Cardiac muscle cell (in vitro differentiated cells and primary cell): ENCODE results near the gene E2F8. TPM values are rescaled to one million over a fixed set of nuclear protein-coding genes. Genes with fewer than 3 reads are reported as not detected.

Source experiments
- DNase-seq, 2 donors: peaks; one replicate each; pipeline versions ENCODE4 v3.0.0 to v3.0.0-alpha.2; 2010 to 2017; ENCODE audit warnings: low read depth in 1 of 2, low spot score in 1 of 2
- H3K27ac ChIP-seq: fragments of 200-600 bp; sonication (generic); 2 replicates; pipeline ENCODE4 v1.5.1; 2016
- H3K27me3 ChIP-seq: fragments of 200-600 bp; sonication (generic); 2 replicates; pipeline ENCODE4 v1.6.0; 2016; ENCODE audit warnings: control low read depth
- H3K36me3 ChIP-seq: fragments of 200-600 bp; sonication (generic); 2 replicates; pipeline ENCODE4 v1.5.1; 2016; ENCODE audit warnings: control low read depth
- H3K4me1 ChIP-seq: fragments of 200-600 bp; sonication (generic); 2 replicates; pipeline ENCODE4 v1.8.1; 2017; ENCODE audit warnings: low read depth, mild to moderate bottlenecking, mixed run types
- H3K4me3 ChIP-seq: fragments of 200-600 bp; sonication (generic); 2 replicates; pipeline ENCODE4 v1.5.1; 2016; ENCODE audit warnings: mild to moderate bottlenecking
- H3K9me3 ChIP-seq: fragments of 200-600 bp; sonication (generic); 2 replicates; pipeline ENCODE4 v1.5.1; 2017; ENCODE audit warnings: low read depth, mild to moderate bottlenecking, control low read depth
- CTCF ChIP-seq: IDR thresholded peaks from 2 replicates; pipeline ENCODE4 v1.5.1; 2012; ENCODE audit warnings: low read depth, mild to moderate bottlenecking, low read length
- polyA plus RNA-seq: library from polyadenylated mRNA; unstranded; fragments of >200 nt; fragmentation: Nextera tagmentation; extraction: Ambion mirVana; gene quantifications from 2 replicates; pipeline ENCODE4 v1.2.1, GENCODE V29; 2016
- total RNA-seq: library from RNA; depleted of rRNA; stranded (reverse); fragments of >200 nt; gene quantifications from 2 replicates; pipeline ENCODE4 v1.2.3, GENCODE V29; 2016

E2F8 gene
- total and polyA plus RNA-seq, 2 experiments from 2014 or later: 5.8 to 11.2 TPM

DNA sequence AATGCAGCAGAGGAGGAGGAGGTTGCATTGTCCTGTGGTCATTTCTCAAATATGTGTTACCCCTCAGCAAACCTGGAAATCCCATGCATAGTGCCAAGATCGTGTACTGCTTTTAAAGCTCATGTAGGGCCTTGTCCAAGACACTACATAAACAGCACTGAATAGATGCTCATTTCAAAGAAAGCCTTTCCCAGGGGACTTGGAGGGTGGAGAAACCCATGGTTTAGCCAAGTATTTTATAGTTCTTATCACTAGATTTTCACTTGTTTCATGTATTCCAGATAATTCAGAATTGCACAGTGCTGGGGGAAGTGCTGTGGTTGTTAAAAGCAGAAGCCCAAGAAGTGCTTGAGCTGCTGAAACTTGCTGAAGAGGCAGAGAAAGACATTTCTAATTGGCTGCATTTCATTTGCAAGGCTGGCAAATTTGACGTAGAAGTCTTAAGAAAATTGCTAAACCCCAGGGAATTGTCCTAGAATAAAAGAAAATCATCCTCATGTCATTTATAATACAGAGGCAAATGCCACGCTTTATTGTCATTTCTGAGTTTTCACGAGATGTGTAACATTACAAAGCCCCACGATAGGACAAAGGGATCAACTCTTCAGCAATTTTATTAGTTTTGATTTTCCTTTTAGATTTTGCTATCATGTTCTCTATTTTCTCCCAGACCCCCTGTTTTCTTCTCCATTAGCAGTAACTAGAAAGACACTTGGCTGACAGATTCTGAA lies 59.0 kb downstream of the E2F8 start:
- Histone ChIP-seq H3K4me3 (no peak overlapping the region), H3K36me3 (peaks cover 51% of the 10 kb centered on the region), H3K27ac (peak overlapping the region; percentile 6), H3K9me3 (no peaks in the 10 kb centered on the region), H3K4me1 (peaks cover 5% of the 10 kb centered on the region), H3K27me3 (no peaks in the 10 kb centered on the region)
- DNase-seq: peak in 1 of 2 donors; percentile 18
- TF ChIP-seq CTCF: no peak

DNA sequence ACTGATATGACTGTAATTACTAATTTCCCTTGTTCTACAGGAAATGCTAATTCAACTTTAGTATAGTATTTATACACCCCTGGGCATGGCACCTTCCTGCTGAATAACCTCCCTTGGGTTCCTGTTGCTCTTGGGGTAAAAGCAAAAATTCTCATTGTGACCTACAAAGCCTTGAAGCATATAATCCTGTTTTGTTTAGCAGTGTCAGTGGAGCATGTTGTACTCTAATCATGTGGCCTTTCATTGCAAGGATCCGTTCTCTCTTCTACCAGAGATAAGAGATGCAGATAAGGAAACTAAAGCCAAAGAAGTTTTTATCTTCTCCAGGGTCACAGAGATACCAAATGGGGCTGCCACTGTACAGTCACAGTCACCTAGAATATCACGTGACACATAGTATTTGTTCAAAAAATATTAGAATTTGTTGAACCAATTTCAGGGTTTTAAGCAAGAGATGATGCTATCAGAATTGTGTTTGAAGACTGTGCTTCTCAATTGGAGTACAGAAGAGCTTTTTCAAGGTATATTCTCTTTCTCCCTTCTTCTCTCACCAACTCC lies 64.0 kb downstream of the E2F8 start:
- Histone ChIP-seq H3K4me1 (peaks cover 45% of the 10 kb centered on the region), H3K36me3 (peaks cover 8% of the 10 kb centered on the region), H3K27ac (peak overlapping the region; percentile 74), H3K9me3 (no peaks in the 10 kb centered on the region), H3K4me3 (no peak overlapping the region), H3K27me3 (no peaks in the 10 kb centered on the region)
- TF ChIP-seq CTCF: no peak
- no peak for DNase-seq

Other genes with a start within 250 kb of the E2F8 start
- gene MRGPRX2, start 180.2 kb downstream of the E2F8 start, total RNA-seq: not detected in 2 replicates
- gene MRGPRX2, start 180.2 kb downstream of the E2F8 start, polyA plus RNA-seq: not detected in 2 replicates
- 8.2 and 10.4 TPM in 2 replicates for gene ZDHHC13, start 123.8 kb downstream of the E2F8 start, total RNA-seq
- 19.2 and 25.7 TPM in 2 replicates for gene ZDHHC13, start 123.8 kb downstream of the E2F8 start, polyA plus RNA-seq
- gene CSRP3, start 39.0 kb downstream of the E2F8 start, total RNA-seq: 337 and 592 TPM in 2 replicates
- 606 and 869 TPM in 2 replicates for gene CSRP3, start 39.0 kb downstream of the E2F8 start, polyA plus RNA-seq